ENCODE data around the gene ME3. TPM values are rescaled to one million over a fixed set of nuclear protein-coding genes. Genes with fewer than 3 reads are reported as not detected.

ME3 gene
- total RNA-seq, 1 experiment from 2014 or later = 1.8 TPM

GRCh38 chr11:86513138-86513537, 159.3 kb downstream of the ME3 start:
- Mint-ChIP-seq H3K36me3 (no peaks in the 10 kb centered on the region), H3K9me3 (no peaks in the 10 kb centered on the region), H3K4me3 (no peak overlapping the region), H3K27me3 (ENCODE audit: low read depth) (no peaks in the 10 kb centered on the region), H3K27ac (no peak overlapping the region), H3K4me1 (peaks cover 18% of the 10 kb centered on the region)
- ATAC-seq (no peak), DNase-seq (ENCODE audit: low spot score) (no peak)
- CTCF ChIA-PET = interaction anchor here (1.5 kb wide), 1 partner anchor 95 kb away, joined by 4 read pairs; no protein-coding TSS in a partner anchor
- TF ChIP-seq FOXK1 (CRISPR knock-in tag; IDR thresholded peaks at IDR 0.05) (no peak), CREM (CRISPR knock-in tag; IDR thresholded peaks at IDR 0.05) (no peak), TP53 (CRISPR knock-in tag; IDR thresholded peaks at IDR 0.05) (no peak), ATF6 (CRISPR knock-in tag; IDR thresholded peaks at IDR 0.05) (no peak), GABPB1 (CRISPR knock-in tag; IDR thresholded peaks at IDR 0.05) (no peak), EMX1 (CRISPR knock-in tag; IDR thresholded peaks at IDR 0.05) (no peak), NR1H2 (CRISPR knock-in tag; IDR thresholded peaks at IDR 0.05) (no peak), NFYB (CRISPR knock-in tag; conservative IDR thresholded peaks at IDR 0.05; ENCODE audit: low read depth) (no peak), NFE2L1 (CRISPR knock-in tag; IDR thresholded peaks at IDR 0.05) (no peak)
- TF ChIP-seq, protein P1, sequence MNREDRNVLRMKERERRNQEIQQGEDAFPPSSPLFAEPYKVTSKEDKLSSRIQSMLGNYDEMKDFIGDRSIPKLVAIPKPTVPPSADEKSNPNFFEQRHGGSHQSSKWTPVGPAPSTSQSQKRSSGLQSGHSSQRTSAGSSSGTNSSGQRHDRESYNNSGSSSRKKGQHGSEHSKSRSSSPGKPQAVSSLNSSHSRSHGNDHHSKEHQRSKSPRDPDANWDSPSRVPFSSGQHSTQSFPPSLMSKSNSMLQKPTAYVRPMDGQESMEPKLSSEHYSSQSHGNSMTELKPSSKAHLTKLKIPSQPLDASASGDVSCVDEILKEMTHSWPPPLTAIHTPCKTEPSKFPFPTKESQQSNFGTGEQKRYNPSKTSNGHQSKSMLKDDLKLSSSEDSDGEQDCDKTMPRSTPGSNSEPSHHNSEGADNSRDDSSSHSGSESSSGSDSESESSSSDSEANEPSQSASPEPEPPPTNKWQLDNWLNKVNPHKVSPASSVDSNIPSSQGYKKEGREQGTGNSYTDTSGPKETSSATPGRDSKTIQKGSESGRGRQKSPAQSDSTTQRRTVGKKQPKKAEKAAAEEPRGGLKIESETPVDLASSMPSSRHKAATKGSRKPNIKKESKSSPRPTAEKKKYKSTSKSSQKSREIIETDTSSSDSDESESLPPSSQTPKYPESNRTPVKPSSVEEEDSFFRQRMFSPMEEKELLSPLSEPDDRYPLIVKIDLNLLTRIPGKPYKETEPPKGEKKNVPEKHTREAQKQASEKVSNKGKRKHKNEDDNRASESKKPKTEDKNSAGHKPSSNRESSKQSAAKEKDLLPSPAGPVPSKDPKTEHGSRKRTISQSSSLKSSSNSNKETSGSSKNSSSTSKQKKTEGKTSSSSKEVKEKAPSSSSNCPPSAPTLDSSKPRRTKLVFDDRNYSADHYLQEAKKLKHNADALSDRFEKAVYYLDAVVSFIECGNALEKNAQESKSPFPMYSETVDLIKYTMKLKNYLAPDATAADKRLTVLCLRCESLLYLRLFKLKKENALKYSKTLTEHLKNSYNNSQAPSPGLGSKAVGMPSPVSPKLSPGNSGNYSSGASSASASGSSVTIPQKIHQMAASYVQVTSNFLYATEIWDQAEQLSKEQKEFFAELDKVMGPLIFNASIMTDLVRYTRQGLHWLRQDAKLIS (CRISPR knock-in tag; IDR thresholded peaks at IDR 0.05; ENCODE audit: borderline replicate concordance) = no peak
- POLR2A ChIA-PET = no interaction called here

GRCh38 chr11:86511086-86511551, 161.3 kb downstream of the ME3 start:
- POLR2A ChIA-PET = no interaction called here
- H3K4me1 Mint-ChIP-seq = peaks cover 18% of the 10 kb centered on the region
- no peaks in the 10 kb centered on the region for H3K36me3 Mint-ChIP-seq
- no peak for DNase-seq (ENCODE audit: low spot score)
- H3K27ac Mint-ChIP-seq = no peak overlapping the region
- TF ChIP-seq FOXJ3 (CRISPR knock-in tag; IDR thresholded peaks at IDR 0.05; ENCODE audit: borderline replicate concordance) (no peak), SMAD3 (CRISPR knock-in tag; IDR thresholded peaks at IDR 0.05; ENCODE audit: borderline replicate concordance) (no peak), IRF2 (CRISPR knock-in tag; IDR thresholded peaks at IDR 0.05; ENCODE audit: borderline replicate concordance, low read depth) (no peak), ZNF671 (CRISPR knock-in tag; IDR thresholded peaks at IDR 0.05) (no peak), PRDM15 (CRISPR knock-in tag; IDR thresholded peaks at IDR 0.05) (no peak), MXD4 (CRISPR knock-in tag; IDR thresholded peaks at IDR 0.05; ENCODE audit: borderline replicate concordance) (no peak)
- TF ChIP-seq, protein P2, sequence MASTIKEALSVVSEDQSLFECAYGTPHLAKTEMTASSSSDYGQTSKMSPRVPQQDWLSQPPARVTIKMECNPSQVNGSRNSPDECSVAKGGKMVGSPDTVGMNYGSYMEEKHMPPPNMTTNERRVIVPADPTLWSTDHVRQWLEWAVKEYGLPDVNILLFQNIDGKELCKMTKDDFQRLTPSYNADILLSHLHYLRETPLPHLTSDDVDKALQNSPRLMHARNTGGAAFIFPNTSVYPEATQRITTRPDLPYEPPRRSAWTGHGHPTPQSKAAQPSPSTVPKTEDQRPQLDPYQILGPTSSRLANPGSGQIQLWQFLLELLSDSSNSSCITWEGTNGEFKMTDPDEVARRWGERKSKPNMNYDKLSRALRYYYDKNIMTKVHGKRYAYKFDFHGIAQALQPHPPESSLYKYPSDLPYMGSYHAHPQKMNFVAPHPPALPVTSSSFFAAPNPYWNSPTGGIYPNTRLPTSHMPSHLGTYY (CRISPR knock-in tag; IDR thresholded peaks at IDR 0.05) = no peak
- TF ChIP-seq, protein P3, sequence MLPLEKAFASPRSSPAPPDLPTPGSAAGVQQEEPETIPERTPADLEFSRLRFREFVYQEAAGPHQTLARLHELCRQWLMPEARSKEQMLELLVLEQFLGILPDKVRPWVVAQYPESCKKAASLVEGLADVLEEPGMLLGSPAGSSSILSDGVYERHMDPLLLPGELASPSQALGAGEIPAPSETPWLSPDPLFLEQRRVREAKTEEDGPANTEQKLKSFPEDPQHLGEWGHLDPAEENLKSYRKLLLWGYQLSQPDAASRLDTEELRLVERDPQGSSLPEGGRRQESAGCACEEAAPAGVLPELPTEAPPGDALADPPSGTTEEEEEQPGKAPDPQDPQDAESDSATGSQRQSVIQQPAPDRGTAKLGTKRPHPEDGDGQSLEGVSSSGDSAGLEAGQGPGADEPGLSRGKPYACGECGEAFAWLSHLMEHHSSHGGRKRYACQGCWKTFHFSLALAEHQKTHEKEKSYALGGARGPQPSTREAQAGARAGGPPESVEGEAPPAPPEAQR (CRISPR knock-in tag; IDR thresholded peaks at IDR 0.05) = no peak
- TF ChIP-seq, protein P4, sequence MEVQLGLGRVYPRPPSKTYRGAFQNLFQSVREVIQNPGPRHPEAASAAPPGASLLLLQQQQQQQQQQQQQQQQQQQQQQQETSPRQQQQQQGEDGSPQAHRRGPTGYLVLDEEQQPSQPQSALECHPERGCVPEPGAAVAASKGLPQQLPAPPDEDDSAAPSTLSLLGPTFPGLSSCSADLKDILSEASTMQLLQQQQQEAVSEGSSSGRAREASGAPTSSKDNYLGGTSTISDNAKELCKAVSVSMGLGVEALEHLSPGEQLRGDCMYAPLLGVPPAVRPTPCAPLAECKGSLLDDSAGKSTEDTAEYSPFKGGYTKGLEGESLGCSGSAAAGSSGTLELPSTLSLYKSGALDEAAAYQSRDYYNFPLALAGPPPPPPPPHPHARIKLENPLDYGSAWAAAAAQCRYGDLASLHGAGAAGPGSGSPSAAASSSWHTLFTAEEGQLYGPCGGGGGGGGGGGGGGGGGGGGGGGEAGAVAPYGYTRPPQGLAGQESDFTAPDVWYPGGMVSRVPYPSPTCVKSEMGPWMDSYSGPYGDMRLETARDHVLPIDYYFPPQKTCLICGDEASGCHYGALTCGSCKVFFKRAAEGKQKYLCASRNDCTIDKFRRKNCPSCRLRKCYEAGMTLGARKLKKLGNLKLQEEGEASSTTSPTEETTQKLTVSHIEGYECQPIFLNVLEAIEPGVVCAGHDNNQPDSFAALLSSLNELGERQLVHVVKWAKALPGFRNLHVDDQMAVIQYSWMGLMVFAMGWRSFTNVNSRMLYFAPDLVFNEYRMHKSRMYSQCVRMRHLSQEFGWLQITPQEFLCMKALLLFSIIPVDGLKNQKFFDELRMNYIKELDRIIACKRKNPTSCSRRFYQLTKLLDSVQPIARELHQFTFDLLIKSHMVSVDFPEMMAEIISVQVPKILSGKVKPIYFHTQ (CRISPR knock-in tag; IDR thresholded peaks at IDR 0.05) = no peak
- TF ChIP-seq, protein P5, sequence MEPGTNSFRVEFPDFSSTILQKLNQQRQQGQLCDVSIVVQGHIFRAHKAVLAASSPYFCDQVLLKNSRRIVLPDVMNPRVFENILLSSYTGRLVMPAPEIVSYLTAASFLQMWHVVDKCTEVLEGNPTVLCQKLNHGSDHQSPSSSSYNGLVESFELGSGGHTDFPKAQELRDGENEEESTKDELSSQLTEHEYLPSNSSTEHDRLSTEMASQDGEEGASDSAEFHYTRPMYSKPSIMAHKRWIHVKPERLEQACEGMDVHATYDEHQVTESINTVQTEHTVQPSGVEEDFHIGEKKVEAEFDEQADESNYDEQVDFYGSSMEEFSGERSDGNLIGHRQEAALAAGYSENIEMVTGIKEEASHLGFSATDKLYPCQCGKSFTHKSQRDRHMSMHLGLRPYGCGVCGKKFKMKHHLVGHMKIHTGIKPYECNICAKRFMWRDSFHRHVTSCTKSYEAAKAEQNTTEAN (CRISPR knock-in tag; IDR thresholded peaks at IDR 0.05) = no peak
- CTCF ChIA-PET = no interaction called here
- no peak overlapping the region for H3K4me3 Mint-ChIP-seq
- no peaks in the 10 kb centered on the region for H3K9me3 Mint-ChIP-seq
- ATAC-seq = no peak
- H3K27me3 Mint-ChIP-seq (ENCODE audit: low read depth) = no peaks in the 10 kb centered on the region
